ENCODE data around the gene TBCK.

TBCK gene

GRCh38 chr4:106291678-106292077 lies 24.3 kb downstream of the TBCK start:
- no peak for TF ChIP-seq FOXM1 (IDR thresholded peaks at IDR 0.05; ENCODE audit: borderline replicate concordance, low read depth)
- no peak for TF ChIP-seq YY1 (IDR thresholded peaks at IDR 0.05; ENCODE audit: low read depth)
- TF ChIP-seq EP300 (IDR thresholded peaks at IDR 0.05; ENCODE audit: borderline replicate concordance): no peak
- TF ChIP-seq RAD21 (IDR thresholded peaks at IDR 0.05; ENCODE audit: low read depth): no peak
- TF ChIP-seq USF1 (IDR thresholded peaks at IDR 0.05): no peak
- TF ChIP-seq CREB1 (IDR thresholded peaks at IDR 0.05; ENCODE audit: low read depth): no peak
- TF ChIP-seq, protein P1, sequence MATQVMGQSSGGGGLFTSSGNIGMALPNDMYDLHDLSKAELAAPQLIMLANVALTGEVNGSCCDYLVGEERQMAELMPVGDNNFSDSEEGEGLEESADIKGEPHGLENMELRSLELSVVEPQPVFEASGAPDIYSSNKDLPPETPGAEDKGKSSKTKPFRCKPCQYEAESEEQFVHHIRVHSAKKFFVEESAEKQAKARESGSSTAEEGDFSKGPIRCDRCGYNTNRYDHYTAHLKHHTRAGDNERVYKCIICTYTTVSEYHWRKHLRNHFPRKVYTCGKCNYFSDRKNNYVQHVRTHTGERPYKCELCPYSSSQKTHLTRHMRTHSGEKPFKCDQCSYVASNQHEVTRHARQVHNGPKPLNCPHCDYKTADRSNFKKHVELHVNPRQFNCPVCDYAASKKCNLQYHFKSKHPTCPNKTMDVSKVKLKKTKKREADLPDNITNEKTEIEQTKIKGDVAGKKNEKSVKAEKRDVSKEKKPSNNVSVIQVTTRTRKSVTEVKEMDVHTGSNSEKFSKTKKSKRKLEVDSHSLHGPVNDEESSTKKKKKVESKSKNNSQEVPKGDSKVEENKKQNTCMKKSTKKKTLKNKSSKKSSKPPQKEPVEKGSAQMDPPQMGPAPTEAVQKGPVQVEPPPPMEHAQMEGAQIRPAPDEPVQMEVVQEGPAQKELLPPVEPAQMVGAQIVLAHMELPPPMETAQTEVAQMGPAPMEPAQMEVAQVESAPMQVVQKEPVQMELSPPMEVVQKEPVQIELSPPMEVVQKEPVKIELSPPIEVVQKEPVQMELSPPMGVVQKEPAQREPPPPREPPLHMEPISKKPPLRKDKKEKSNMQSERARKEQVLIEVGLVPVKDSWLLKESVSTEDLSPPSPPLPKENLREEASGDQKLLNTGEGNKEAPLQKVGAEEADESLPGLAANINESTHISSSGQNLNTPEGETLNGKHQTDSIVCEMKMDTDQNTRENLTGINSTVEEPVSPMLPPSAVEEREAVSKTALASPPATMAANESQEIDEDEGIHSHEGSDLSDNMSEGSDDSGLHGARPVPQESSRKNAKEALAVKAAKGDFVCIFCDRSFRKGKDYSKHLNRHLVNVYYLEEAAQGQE (IDR thresholded peaks at IDR 0.05; ENCODE audit: low read depth): no peak
- TF ChIP-seq CEBPB (IDR thresholded peaks at IDR 0.05): no peak
- TF ChIP-seq TCF12 (IDR thresholded peaks at IDR 0.05; ENCODE audit: low read depth): no peak
- no peak for TF ChIP-seq TAF1 (IDR thresholded peaks at IDR 0.05; ENCODE audit: low read depth)

GRCh38 chr4:106289737-106290136 lies 26.3 kb downstream of the TBCK start:
- TF ChIP-seq ZBTB7A (IDR thresholded peaks at IDR 0.05; ENCODE audit: low read depth): no peak
- no peak for TF ChIP-seq EGR1 (IDR thresholded peaks at IDR 0.05)
- TF ChIP-seq NFIC (IDR thresholded peaks at IDR 0.05): no peak
- TF ChIP-seq, protein P2, sequence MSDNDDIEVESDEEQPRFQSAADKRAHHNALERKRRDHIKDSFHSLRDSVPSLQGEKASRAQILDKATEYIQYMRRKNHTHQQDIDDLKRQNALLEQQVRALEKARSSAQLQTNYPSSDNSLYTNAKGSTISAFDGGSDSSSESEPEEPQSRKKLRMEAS (IDR thresholded peaks at IDR 0.05): no peak
- no peak for TF ChIP-seq CREB1 (IDR thresholded peaks at IDR 0.05; ENCODE audit: low read depth)
- TF ChIP-seq TAF1 (IDR thresholded peaks at IDR 0.05; ENCODE audit: low read depth): no peak
- no peak for TF ChIP-seq USF1 (IDR thresholded peaks at IDR 0.05)
- no peak for TF ChIP-seq FOXM1 (IDR thresholded peaks at IDR 0.05; ENCODE audit: borderline replicate concordance, low read depth)
- TF ChIP-seq, protein P1 (IDR thresholded peaks at IDR 0.05; ENCODE audit: low read depth): no peak
- no peak for TF ChIP-seq EP300 (IDR thresholded peaks at IDR 0.05; ENCODE audit: borderline replicate concordance)
- no peak for TF ChIP-seq RAD21 (IDR thresholded peaks at IDR 0.05; ENCODE audit: low read depth)
- TF ChIP-seq YY1 (IDR thresholded peaks at IDR 0.05; ENCODE audit: low read depth): no peak
- no peak for TF ChIP-seq TCF12 (IDR thresholded peaks at IDR 0.05; ENCODE audit: low read depth)
- TF ChIP-seq TEAD4 (IDR thresholded peaks at IDR 0.05): no peak
- no peak for TF ChIP-seq CEBPB (IDR thresholded peaks at IDR 0.05)

DNA sequence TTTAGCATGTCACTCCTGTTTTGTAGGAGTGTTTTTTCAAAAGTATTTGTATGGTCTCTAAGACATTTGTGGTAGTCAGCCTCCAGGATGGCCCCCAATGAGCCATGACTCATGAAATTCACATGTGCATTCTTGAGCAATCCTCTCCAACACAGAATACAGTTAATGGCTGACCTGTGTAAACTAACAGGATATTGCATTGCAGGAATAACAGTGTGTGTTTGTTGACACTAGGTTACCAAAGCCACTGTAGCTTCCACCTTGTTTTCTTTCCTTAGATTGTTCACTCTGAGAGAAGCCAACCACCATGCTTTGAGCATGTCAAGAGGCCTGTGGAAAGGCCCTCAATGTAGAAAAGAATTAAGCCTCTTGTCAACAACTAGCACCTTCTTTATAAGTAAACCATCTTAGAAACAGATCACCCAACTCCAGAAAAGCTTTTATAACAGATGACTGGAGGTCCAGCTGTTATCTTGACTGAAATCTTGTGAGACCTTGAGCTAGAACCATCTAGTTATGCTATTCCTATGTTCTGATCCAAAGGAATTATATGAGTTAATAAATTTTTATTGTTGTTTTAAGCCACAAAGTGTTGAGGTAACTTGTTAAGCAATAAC lies 28.5 kb downstream of the TBCK start:
- no peak for TF ChIP-seq TEAD4 (IDR thresholded peaks at IDR 0.05)

DNA sequence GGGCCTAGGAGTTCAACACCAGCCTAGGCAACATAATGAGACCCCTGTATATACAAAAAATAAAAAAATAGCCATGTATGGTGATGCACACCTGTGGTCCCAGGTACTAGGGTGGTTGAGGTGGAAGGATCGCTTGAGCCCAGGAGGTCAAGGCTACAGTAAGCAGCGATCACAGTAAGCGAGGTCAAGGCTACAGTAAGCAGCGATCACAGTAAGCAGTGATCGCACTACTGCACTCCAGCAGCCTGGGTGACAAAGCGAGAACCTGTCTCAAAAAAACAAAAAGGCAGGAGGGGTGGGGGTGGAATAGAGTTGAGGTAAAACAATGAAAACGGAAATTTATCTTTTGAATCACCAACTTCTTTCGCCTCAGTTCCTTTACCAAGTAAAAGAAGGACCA lies 29.4 kb downstream of the TBCK start:
- TF ChIP-seq TEAD4 (IDR thresholded peaks at IDR 0.05): no peak
- no peak for TF ChIP-seq ZBTB7A (IDR thresholded peaks at IDR 0.05; ENCODE audit: low read depth)
- no peak for TF ChIP-seq EP300 (IDR thresholded peaks at IDR 0.05; ENCODE audit: borderline replicate concordance)
- TF ChIP-seq, protein P2 (IDR thresholded peaks at IDR 0.05): no peak
- TF ChIP-seq, protein P1 (IDR thresholded peaks at IDR 0.05; ENCODE audit: low read depth): no peak
- TF ChIP-seq TAF1 (IDR thresholded peaks at IDR 0.05; ENCODE audit: low read depth): no peak
- no peak for TF ChIP-seq CREB1 (IDR thresholded peaks at IDR 0.05; ENCODE audit: low read depth)
- TF ChIP-seq FOXM1 (IDR thresholded peaks at IDR 0.05; ENCODE audit: borderline replicate concordance, low read depth): no peak
- no peak for TF ChIP-seq YY1 (IDR thresholded peaks at IDR 0.05; ENCODE audit: low read depth)
- no peak for TF ChIP-seq USF1 (IDR thresholded peaks at IDR 0.05)
- TF ChIP-seq CEBPB (IDR thresholded peaks at IDR 0.05): no peak
- no peak for TF ChIP-seq TCF12 (IDR thresholded peaks at IDR 0.05; ENCODE audit: low read depth)
- no peak for TF ChIP-seq EGR1 (IDR thresholded peaks at IDR 0.05)
- TF ChIP-seq RAD21 (IDR thresholded peaks at IDR 0.05; ENCODE audit: low read depth): no peak
- no peak for TF ChIP-seq NFIC (IDR thresholded peaks at IDR 0.05)

All from Ishikawa (cell line).